MCF 10A (cell line): ENCODE measurements around the gene BRF1. TPM values are rescaled to one million over a fixed set of nuclear protein-coding genes. Genes with fewer than 3 reads are reported as not detected.

Source experiments
- BruUV-seq: library from RNA; stranded (reverse); fragments of 400-500 nt; replicated peaks from 2 replicates; lab custom pipeline; 2021; lab: Mats Ljungman, UMichigan
- CTCF ChIA-PET: fragments of 300-600 bp; sonication (Branson Sonifier 250); formaldehyde crosslinking; extraction: SDS; loops from one replicate; lab custom pipeline; 2021; ENCODE audit warnings: antibody characterized with exemption, inconsistent platforms; lab: Yijun Ruan, JAX
- POLR2A ChIA-PET: fragments of 300-600, 350-650 bp; sonication (Branson Sonifier 250); formaldehyde crosslinking; extraction: SDS; loops from one replicate; lab custom pipeline; 2020; ENCODE audit warnings: antibody characterized with exemption, inconsistent platforms; lab: Yijun Ruan, JAX
- DNase-seq: peaks from one replicate; pipeline ENCODE4 v3.0.0-alpha.2; 2018; ENCODE audit not compliant: unreplicated experiment
- H3K27ac Mint-ChIP-seq: one replicate; pipeline ENCODE4 v1.8.0; 2022; ENCODE audit warnings: mild to moderate bottlenecking, low read depth, mixed read lengths; ENCODE audit not compliant: unreplicated experiment
- H3K27me3 Mint-ChIP-seq: one replicate; pipeline ENCODE4 v1.8.0; 2022; ENCODE audit warnings: mixed read lengths; ENCODE audit not compliant: insufficient read depth, unreplicated experiment
- H3K36me3 Mint-ChIP-seq: one replicate; pipeline ENCODE4 v1.8.0; 2022; ENCODE audit warnings: mild to moderate bottlenecking, moderate library complexity, mixed read lengths; ENCODE audit not compliant: insufficient read depth, unreplicated experiment
- H3K4me1 Mint-ChIP-seq: one replicate; pipeline ENCODE4 v1.8.0; 2022; ENCODE audit warnings: mixed read lengths; ENCODE audit not compliant: insufficient read depth, unreplicated experiment
- H3K4me3 Mint-ChIP-seq: one replicate; pipeline ENCODE4 v1.8.0; 2022; ENCODE audit warnings: mild to moderate bottlenecking, moderate library complexity, mixed read lengths; ENCODE audit not compliant: unreplicated experiment
- H3K9me3 Mint-ChIP-seq: one replicate; pipeline ENCODE4 v1.8.0; 2022; ENCODE audit warnings: mixed read lengths; ENCODE audit not compliant: unreplicated experiment
- intact Hi-C: fragments of 100-400 bp; cut with micrococcal nuclease; formaldehyde crosslinking; loops from 2 replicates; pipeline ENCODE4 v1.14.1; 2022
- total RNA-seq: library from RNA; stranded (reverse); gene quantifications from 2 replicates; pipeline ENCODE4 v1.2.3, GENCODE V29; 2022
- TF ChIP-seq, protein P1 (sequence below): fragments of 200-600 bp; IDR thresholded peaks from one replicate; pipeline ENCODE4 v1.8.0; 2022; ENCODE audit warnings: antibody characterized with exemption, mild to moderate bottlenecking; ENCODE audit not compliant: unreplicated experiment

BRF1 gene
- total RNA-seq, 1 experiment from 2014 or later, result 30.7 TPM

DNA sequence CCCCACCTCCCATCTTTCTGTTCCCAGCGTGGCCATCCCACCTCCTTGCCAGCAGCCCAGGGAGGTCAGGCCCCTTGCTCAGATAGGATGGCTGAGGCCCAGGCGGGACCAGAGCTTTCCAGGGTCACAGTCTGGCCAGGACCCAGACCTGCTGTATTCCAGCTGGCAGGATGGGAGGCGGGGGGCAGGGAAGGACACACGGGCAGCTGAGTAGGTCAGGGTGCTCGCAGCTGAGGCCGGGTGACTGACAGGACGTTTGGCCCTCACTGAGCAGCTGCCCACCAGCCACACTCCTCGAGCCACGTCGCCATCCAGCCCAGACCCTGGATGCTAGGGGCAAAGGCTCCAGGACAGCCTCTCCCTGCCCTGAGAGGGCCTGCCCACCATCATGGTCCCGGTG, 123.7 kb downstream of the BRF1 start:
- ChIA-PET CTCF (interaction anchor here (0.7 kb wide), 1 partner anchor 20 kb away, joined by 4 read pairs; no protein-coding TSS in a partner anchor), POLR2A (no interaction called here)
- Mint-ChIP-seq H3K27ac (no peak overlapping the region), H3K27me3 (no peaks in the 10 kb centered on the region), H3K9me3 (no peaks in the 10 kb centered on the region), H3K4me1 (no peaks in the 10 kb centered on the region), H3K4me3 (no peak overlapping the region), H3K36me3 (no peaks in the 10 kb centered on the region)
- TF ChIP-seq, protein P1, sequence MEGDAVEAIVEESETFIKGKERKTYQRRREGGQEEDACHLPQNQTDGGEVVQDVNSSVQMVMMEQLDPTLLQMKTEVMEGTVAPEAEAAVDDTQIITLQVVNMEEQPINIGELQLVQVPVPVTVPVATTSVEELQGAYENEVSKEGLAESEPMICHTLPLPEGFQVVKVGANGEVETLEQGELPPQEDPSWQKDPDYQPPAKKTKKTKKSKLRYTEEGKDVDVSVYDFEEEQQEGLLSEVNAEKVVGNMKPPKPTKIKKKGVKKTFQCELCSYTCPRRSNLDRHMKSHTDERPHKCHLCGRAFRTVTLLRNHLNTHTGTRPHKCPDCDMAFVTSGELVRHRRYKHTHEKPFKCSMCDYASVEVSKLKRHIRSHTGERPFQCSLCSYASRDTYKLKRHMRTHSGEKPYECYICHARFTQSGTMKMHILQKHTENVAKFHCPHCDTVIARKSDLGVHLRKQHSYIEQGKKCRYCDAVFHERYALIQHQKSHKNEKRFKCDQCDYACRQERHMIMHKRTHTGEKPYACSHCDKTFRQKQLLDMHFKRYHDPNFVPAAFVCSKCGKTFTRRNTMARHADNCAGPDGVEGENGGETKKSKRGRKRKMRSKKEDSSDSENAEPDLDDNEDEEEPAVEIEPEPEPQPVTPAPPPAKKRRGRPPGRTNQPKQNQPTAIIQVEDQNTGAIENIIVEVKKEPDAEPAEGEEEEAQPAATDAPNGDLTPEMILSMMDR, result no peak
- no peak for DNase-seq
- intact Hi-C loops, result no loop called here
- no TSS peak for BruUV-seq

- H3K36me3 Mint-ChIP-seq, result no peaks in the 10 kb centered on the region
- no peak overlapping the region for H3K4me3 Mint-ChIP-seq
- H3K4me1 Mint-ChIP-seq, result no peaks in the 10 kb centered on the region
- H3K9me3 Mint-ChIP-seq, result no peaks in the 10 kb centered on the region
- ChIA-PET CTCF (interaction anchor here (0.6 to 0.9 kb wide), 2 partner anchors 86 to 226 kb away, joined by 4 to 5 read pairs; no protein-coding TSS in a partner anchor), POLR2A (no interaction called here)
- intact Hi-C loops, result no loop called here
- H3K27me3 Mint-ChIP-seq, result no peaks in the 10 kb centered on the region
- no peak overlapping the region for H3K27ac Mint-ChIP-seq
- no peak for DNase-seq
- no TSS peak for BruUV-seq
- TF ChIP-seq, protein P1, result no peak
Observed at GRCh38 chr14:105176513-105176912, 124.3 kb downstream of the BRF1 start.

GRCh38 chr14:105173901-105174894, 126.6 kb downstream of the BRF1 start:
- no peak for DNase-seq
- Mint-ChIP-seq H3K27ac (no peak overlapping the region), H3K27me3 (no peaks in the 10 kb centered on the region), H3K4me3 (no peak overlapping the region), H3K4me1 (no peaks in the 10 kb centered on the region), H3K36me3 (no peaks in the 10 kb centered on the region), H3K9me3 (no peaks in the 10 kb centered on the region)
- TF ChIP-seq, protein P1, result no peak
- BruUV-seq, result no TSS peak
- intact Hi-C loops, result no loop called here
- ChIA-PET CTCF (interaction anchor here (1.3 kb wide), 1 partner anchor 87 kb away, joined by 3 read pairs; no protein-coding TSS in a partner anchor), POLR2A (interaction anchor here (0.6 kb wide), 1 partner anchor 297 kb away, joined by 3 read pairs; no protein-coding TSS in a partner anchor)

- no peak overlapping the region for H3K27ac Mint-ChIP-seq
- peaks cover 7% of the 10 kb centered on the region for H3K36me3 Mint-ChIP-seq
- H3K4me1 Mint-ChIP-seq, result no peaks in the 10 kb centered on the region
- no peaks in the 10 kb centered on the region for H3K9me3 Mint-ChIP-seq
- intact Hi-C loops, result no loop called here
- BruUV-seq, result no TSS peak
- no peaks in the 10 kb centered on the region for H3K27me3 Mint-ChIP-seq
- ChIA-PET POLR2A (interaction anchor here (1.6 kb wide), 1 partner anchor 86 kb away, joined by 4 read pairs; no protein-coding TSS in a partner anchor), CTCF (interaction anchor here (0.6 kb wide), 1 partner anchor 153 kb away, joined by 3 read pairs; no protein-coding TSS in a partner anchor)
- TF ChIP-seq, protein P1, result no peak
- no peak overlapping the region for H3K4me3 Mint-ChIP-seq
- no peak for DNase-seq
Observed at GRCh38 chr14:105173145-105173544, 127.7 kb downstream of the BRF1 start.
